T-helper 17 cell (primary cell): Measurements from ENCODE around the gene GNG12. TPM values are rescaled to one million over a fixed set of nuclear protein-coding genes. Genes with fewer than 3 reads are reported as not detected.

Experiments
- ATAC-seq: fragments of 150-1000 bp; cut with Tn5 transposase; 2 replicates; pipeline ENCODE4 v1.10.0; 2021; ENCODE audit warnings: mild to moderate bottlenecking, moderate library complexity
- DNase-seq, 3 donors: peaks; one replicate each; pipeline versions ENCODE4 v3.0.0 to v3.0.0-alpha.2; 2020 to 2021
- H3K9me3 ChIP-seq: one replicate; pipeline ENCODE4 v1.7.0; 2013; ENCODE audit warnings: low read length, mild to moderate bottlenecking; ENCODE audit not compliant: control insufficient read depth, poor library complexity, severe bottlenecking
- H3K27ac Mint-ChIP-seq: one replicate; pipeline ENCODE4 v1.8.0; 2022; ENCODE audit warnings: mild to moderate bottlenecking, moderate library complexity, mixed read lengths
- H3K27me3 Mint-ChIP-seq: one replicate; pipeline ENCODE4 v1.8.0; 2022; ENCODE audit warnings: mixed read lengths
- H3K36me3 Mint-ChIP-seq: one replicate; pipeline ENCODE4 v1.8.0; 2022; ENCODE audit warnings: low read depth, mixed read lengths
- H3K4me1 Mint-ChIP-seq: one replicate; pipeline ENCODE4 v1.8.0; 2022; ENCODE audit warnings: mild to moderate bottlenecking, mixed read lengths
- H3K4me3 Mint-ChIP-seq: one replicate; pipeline ENCODE4 v1.8.0; 2022; ENCODE audit warnings: mild to moderate bottlenecking, moderate library complexity, mixed read lengths
- total RNA-seq, 4 donors: library from RNA in 2 of 4; stranded (reverse) in 2 of 4; gene quantifications; one replicate each; pipeline ENCODE4 v1.2.3 and lab custom pipeline; 2022 to 2026

Gene GNG12
- total RNA-seq, 2 donors from 2014 or later, result not detected

- Mint-ChIP-seq H3K36me3 (no peaks in the 10 kb centered on the region), H3K4me3 (no peak overlapping the region), H3K27me3 (peaks cover 11% of the 10 kb centered on the region), H3K4me1 (peaks cover 2% of the 10 kb centered on the region), H3K27ac (no peak overlapping the region)
- no peaks in the 10 kb centered on the region for H3K9me3 ChIP-seq
- ATAC-seq (no peak), DNase-seq (no peak)
Measured at GRCh38 chr1:67784545-67785186, 48.6 kb downstream of the GNG12 start.

- H3K4me3 Mint-ChIP-seq, result no peak overlapping the region
- ATAC-seq (no peak), DNase-seq (no peak)
- H3K9me3 ChIP-seq, result no peaks in the 10 kb centered on the region
- no peak overlapping the region for H3K27ac Mint-ChIP-seq
- H3K36me3 Mint-ChIP-seq, result no peaks in the 10 kb centered on the region
- H3K4me1 Mint-ChIP-seq, result no peaks in the 10 kb centered on the region
- peaks cover 16% of the 10 kb centered on the region for H3K27me3 Mint-ChIP-seq
Measured at GRCh38 chr1:67780637-67781036, 52.6 kb downstream of the GNG12 start.

- H3K36me3 Mint-ChIP-seq, result no peaks in the 10 kb centered on the region
- DNase-seq (no peak), ATAC-seq (no peak)
- no peaks in the 10 kb centered on the region for H3K4me1 Mint-ChIP-seq
- H3K9me3 ChIP-seq, result no peaks in the 10 kb centered on the region
- no peak overlapping the region for H3K4me3 Mint-ChIP-seq
- no peak overlapping the region for H3K27ac Mint-ChIP-seq
- H3K27me3 Mint-ChIP-seq, result peaks cover 34% of the 10 kb centered on the region
Measured at GRCh38 chr1:67777440-67777839, 55.8 kb downstream of the GNG12 start.

- H3K9me3 ChIP-seq, result no peaks in the 10 kb centered on the region
- Mint-ChIP-seq H3K4me3 (no peak overlapping the region), H3K27me3 (peaks cover 33% of the 10 kb centered on the region), H3K4me1 (no peaks in the 10 kb centered on the region), H3K36me3 (no peaks in the 10 kb centered on the region), H3K27ac (no peak overlapping the region)
- DNase-seq (no peak), ATAC-seq (no peak)
Measured at GRCh38 chr1:67777016-67777415, 56.3 kb downstream of the GNG12 start.

GRCh38 chr1:67773462-67773861, 59.8 kb downstream of the GNG12 start:
- Mint-ChIP-seq H3K4me3 (no peak overlapping the region), H3K4me1 (peaks cover 3% of the 10 kb centered on the region), H3K36me3 (no peaks in the 10 kb centered on the region), H3K27me3 (peaks cover 61% of the 10 kb centered on the region), H3K27ac (no peak overlapping the region)
- H3K9me3 ChIP-seq, result no peaks in the 10 kb centered on the region
- DNase-seq, result no peak
- no peak for ATAC-seq

- ATAC-seq (no peak), DNase-seq (no peak)
- no peaks in the 10 kb centered on the region for H3K36me3 Mint-ChIP-seq
- H3K9me3 ChIP-seq, result no peaks in the 10 kb centered on the region
- H3K27ac Mint-ChIP-seq, result no peak overlapping the region
- peaks cover 3% of the 10 kb centered on the region for H3K4me1 Mint-ChIP-seq
- peaks cover 74% of the 10 kb centered on the region for H3K27me3 Mint-ChIP-seq
- no peak overlapping the region for H3K4me3 Mint-ChIP-seq
Measured at GRCh38 chr1:67771749-67772148, 61.5 kb downstream of the GNG12 start.

GRCh38 chr1:67771152-67771551, 62.1 kb downstream of the GNG12 start:
- Mint-ChIP-seq H3K27ac (no peak overlapping the region), H3K27me3 (peaks cover 76% of the 10 kb centered on the region)

GRCh38 chr1:67769633-67770256, 63.5 kb downstream of the GNG12 start:
- no peak for DNase-seq
- no peak for ATAC-seq
- Mint-ChIP-seq H3K4me3 (no peak overlapping the region), H3K27me3 (peaks cover 78% of the 10 kb centered on the region), H3K27ac (no peak overlapping the region), H3K36me3 (no peaks in the 10 kb centered on the region), H3K4me1 (peaks cover 6% of the 10 kb centered on the region)
- H3K9me3 ChIP-seq, result no peaks in the 10 kb centered on the region

More at GRCh38 chr1:67771152-67771551, 62.1 kb downstream of the GNG12 start:
- Mint-ChIP-seq H3K4me3 (no peak overlapping the region), H3K36me3 (no peaks in the 10 kb centered on the region), H3K4me1 (peaks cover 4% of the 10 kb centered on the region)
- H3K9me3 ChIP-seq, result no peaks in the 10 kb centered on the region
- ATAC-seq (no peak), DNase-seq (no peak)

GRCh38 chr1:67768480-67768879, 64.8 kb downstream of the GNG12 start:
- DNase-seq (no peak), ATAC-seq (no peak)
- H3K4me3 Mint-ChIP-seq, result no peak overlapping the region
- peaks cover 82% of the 10 kb centered on the region for H3K27me3 Mint-ChIP-seq
- peaks cover 6% of the 10 kb centered on the region for H3K4me1 Mint-ChIP-seq
- H3K9me3 ChIP-seq, result peaks cover 2% of the 10 kb centered on the region
- no peaks in the 10 kb centered on the region for H3K36me3 Mint-ChIP-seq
- H3K27ac Mint-ChIP-seq, result no peak overlapping the region

- H3K9me3 ChIP-seq, result peaks cover 2% of the 10 kb centered on the region
- DNase-seq (no peak), ATAC-seq (no peak)
- Mint-ChIP-seq H3K27me3 (peaks cover 83% of the 10 kb centered on the region), H3K36me3 (no peaks in the 10 kb centered on the region), H3K27ac (no peak overlapping the region), H3K4me1 (peaks cover 6% of the 10 kb centered on the region), H3K4me3 (no peak overlapping the region)
Measured at GRCh38 chr1:67767103-67767782, 66.0 kb downstream of the GNG12 start.

GRCh38 chr1:67766141-67766978, 66.9 kb downstream of the GNG12 start:
- DNase-seq, result peak in 1 of 3 donors; percentile 12
- H3K36me3 Mint-ChIP-seq, result no peaks in the 10 kb centered on the region
- H3K27ac Mint-ChIP-seq, result no peak overlapping the region
- peaks cover 83% of the 10 kb centered on the region for H3K27me3 Mint-ChIP-seq
- H3K9me3 ChIP-seq, result peaks cover 2% of the 10 kb centered on the region
- H3K4me1 Mint-ChIP-seq, result peaks cover 6% of the 10 kb centered on the region
- peak overlapping the region; percentile 58 for H3K4me3 Mint-ChIP-seq
- peak; percentile 54 for ATAC-seq

- H3K36me3 Mint-ChIP-seq, result no peaks in the 10 kb centered on the region
- H3K27ac Mint-ChIP-seq, result no peak overlapping the region
Measured at GRCh38 chr1:67764633-67765032, 68.6 kb downstream of the GNG12 start.

GRCh38 chr1:67761730-67762129, 71.5 kb downstream of the GNG12 start:
- ATAC-seq, result no peak

More at GRCh38 chr1:67764633-67765032, 68.6 kb downstream of the GNG12 start:
- H3K4me1 Mint-ChIP-seq, result peaks cover 4% of the 10 kb centered on the region
- ATAC-seq (no peak), DNase-seq (no peak)
- H3K4me3 Mint-ChIP-seq, result no peak overlapping the region
- peaks cover 77% of the 10 kb centered on the region for H3K27me3 Mint-ChIP-seq
- H3K9me3 ChIP-seq, result peaks cover 2% of the 10 kb centered on the region

More at GRCh38 chr1:67761730-67762129, 71.5 kb downstream of the GNG12 start:
- Mint-ChIP-seq H3K4me3 (no peak overlapping the region), H3K36me3 (no peaks in the 10 kb centered on the region), H3K27me3 (peaks cover 53% of the 10 kb centered on the region), H3K27ac (no peak overlapping the region), H3K4me1 (peaks cover 4% of the 10 kb centered on the region)
- no peak for DNase-seq
- H3K9me3 ChIP-seq, result peaks cover 2% of the 10 kb centered on the region
